HAP-1 (cell line): ENCODE data around the gene OR4D10.
"Not testable (repeated sequence)": the region's sequence is repeated elsewhere in the genome, so short reads cannot be mapped to it uniquely, and the experiment has no call there.

ENCODE experiments used
- DNase-seq, 2 experiments: peaks; one replicate each; pipeline ENCODE4 v3.0.0-alpha.2; 2016 to 2020; ENCODE audit warnings: low spot score in 2 of 2
- H3K27me3 ChIP-seq: fragments of 250-450 bp; sonication (Bioruptor Pico); 2 replicates; pipeline ENCODE4 v1.5.1; 2020; ENCODE audit warnings: low read depth, mild to moderate bottlenecking, moderate library complexity
- H3K36me3 ChIP-seq: fragments of 250-450 bp; sonication (Bioruptor Pico); replicated peaks from 2 replicates; pipeline ENCODE4 v1.5.1; 2020; ENCODE audit warnings: mild to moderate bottlenecking
- H3K4me1 ChIP-seq: fragments of 250-450 bp; sonication (Bioruptor Pico); 2 replicates; pipeline ENCODE4 v1.5.1; 2020; ENCODE audit warnings: mild to moderate bottlenecking
- H3K4me3 ChIP-seq: fragments of 250-450 bp; sonication (Bioruptor Pico); 2 replicates; pipeline ENCODE4 v1.5.1; 2020; ENCODE audit warnings: mild to moderate bottlenecking, moderate library complexity
- H3K9me3 ChIP-seq: fragments of 250-450 bp; sonication (Bioruptor Pico); 2 replicates; pipeline ENCODE4 v1.5.1; 2020; ENCODE audit warnings: mild to moderate bottlenecking, moderate library complexity
- in situ Hi-C: fragments of 300-500 bp; cut with MboI; formaldehyde crosslinking; loops from 3 replicates; pipeline ENCODE4 v1.14.3; 2020; ENCODE audit warnings: low sequenced_read_pairs, inconsistent platforms, mixed read lengths

OR4D10 gene

DNA sequence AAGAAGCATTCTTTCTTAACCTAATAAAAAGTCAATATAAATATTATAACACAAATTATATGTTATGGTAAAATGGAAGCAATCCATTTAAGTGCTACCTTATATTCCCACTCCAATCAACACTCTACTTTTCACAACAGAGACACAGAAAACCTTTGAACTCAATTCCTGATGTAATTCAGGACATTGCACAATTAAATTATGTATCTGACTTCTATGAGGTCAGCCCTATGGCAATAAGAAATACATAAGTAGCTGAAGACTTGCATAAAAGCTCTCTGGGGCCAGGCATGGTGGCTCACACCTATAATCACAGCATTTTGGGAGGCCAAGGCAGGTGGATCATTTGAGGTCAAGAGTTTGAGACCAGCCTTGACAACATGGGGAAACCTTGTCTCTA is 6.8 kb downstream of the OR4D10 start:
- Histone ChIP-seq H3K36me3 (no peaks in the 10 kb centered on the region), H3K27me3 (peaks cover 3% of the 10 kb centered on the region; the same call in 1 of the 2 replicates), H3K4me3 (no peak overlapping the region), H3K4me1 (no peaks in the 10 kb centered on the region), H3K9me3 (no peaks in the 10 kb centered on the region)
- in situ Hi-C loops, result no loop called here
- no peak for DNase-seq

DNA sequence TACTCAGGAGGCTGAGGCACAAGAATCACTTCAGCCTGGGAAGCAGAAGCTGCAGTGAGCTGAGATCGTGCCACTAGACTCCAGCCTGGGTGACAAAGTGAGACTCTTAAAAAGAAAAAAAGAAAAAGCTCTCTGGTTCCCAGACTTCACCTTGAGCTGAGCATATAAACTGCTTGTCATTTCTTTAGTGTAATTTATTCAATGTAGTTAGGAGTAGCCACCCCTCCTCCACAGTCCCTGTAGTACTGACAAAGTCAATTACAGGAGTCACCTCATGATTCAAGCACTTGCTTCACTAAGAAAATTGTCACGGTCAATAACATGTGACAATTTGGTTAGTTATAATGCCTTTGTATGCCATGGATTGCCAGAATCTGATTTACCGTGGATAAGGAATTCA is 7.2 kb downstream of the OR4D10 start:
- DNase-seq, result no peak
- Histone ChIP-seq H3K27me3 (peaks cover 3% of the 10 kb centered on the region; the same call in 1 of the 2 replicates), H3K36me3 (no peaks in the 10 kb centered on the region), H3K4me1 (no peaks in the 10 kb centered on the region), H3K4me3 (no peak overlapping the region), H3K9me3 (no peaks in the 10 kb centered on the region)
- in situ Hi-C loops, result no loop called here

DNA sequence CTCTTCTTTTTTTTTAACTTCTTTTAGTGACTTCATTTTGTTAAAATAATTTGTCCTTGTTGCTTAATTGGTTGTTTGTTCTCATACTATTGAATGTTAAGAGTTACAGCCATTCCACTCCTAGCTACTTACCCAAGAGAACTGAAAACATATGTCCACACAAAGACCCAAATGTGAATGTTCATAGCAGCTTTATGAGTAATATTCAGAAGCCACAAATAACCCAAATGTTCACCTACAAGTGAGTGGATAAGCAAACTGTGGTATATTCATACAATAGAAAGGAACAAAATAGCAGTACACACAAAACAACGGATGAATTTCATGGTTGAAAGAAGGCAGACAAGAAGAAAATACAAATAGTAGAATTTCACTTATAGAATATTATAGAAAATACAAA is 28.8 kb downstream of the OR4D10 start:
- no peaks in the 10 kb centered on the region for H3K9me3 ChIP-seq
- H3K4me3 ChIP-seq, result no peak overlapping the region
- H3K36me3 ChIP-seq, result no peaks in the 10 kb centered on the region
- H3K4me1 ChIP-seq, result no peaks in the 10 kb centered on the region
- H3K27me3 ChIP-seq, result peaks cover 7% of the 10 kb centered on the region; the same call in 1 of the 2 replicates
- DNase-seq, result no peak
- in situ Hi-C loops, result no loop called here

DNA sequence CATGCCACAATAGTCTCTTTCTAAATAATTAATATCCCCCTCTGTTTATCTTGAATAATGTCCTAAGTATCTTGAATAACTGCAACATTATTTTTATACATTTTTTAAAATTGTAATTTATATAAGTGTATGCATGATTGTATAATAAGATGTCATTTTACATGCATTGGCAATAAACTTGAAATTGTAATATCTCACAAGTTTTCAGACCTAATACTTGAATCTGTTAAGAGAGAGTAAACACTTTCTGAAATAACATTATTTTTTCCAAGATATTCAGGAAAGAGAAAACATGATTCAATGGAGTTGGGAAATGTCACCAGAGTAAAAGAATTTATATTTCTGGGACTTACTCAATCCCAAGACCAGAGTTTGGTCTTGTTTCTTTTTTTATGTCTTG is 30.2 kb downstream of the OR4D10 start, which contains the start of gene OR4D11:
TSS of gene OR4D11 (plus strand) at position 301 of the 400 bp plus-strand sequence. CDS start at position 301, 0 bp downstream.
- Histone ChIP-seq H3K9me3 (no peaks in the 10 kb centered on the region), H3K4me1 (no peaks in the 10 kb centered on the region), H3K36me3 (no peaks in the 10 kb centered on the region), H3K4me3 (no peak within 1 kb of the TSS), H3K27me3 (peaks cover 4% of the 10 kb centered on the region; the same call in 1 of the 2 replicates)
- no peak for DNase-seq
- in situ Hi-C loops, result no loop called here

DNA sequence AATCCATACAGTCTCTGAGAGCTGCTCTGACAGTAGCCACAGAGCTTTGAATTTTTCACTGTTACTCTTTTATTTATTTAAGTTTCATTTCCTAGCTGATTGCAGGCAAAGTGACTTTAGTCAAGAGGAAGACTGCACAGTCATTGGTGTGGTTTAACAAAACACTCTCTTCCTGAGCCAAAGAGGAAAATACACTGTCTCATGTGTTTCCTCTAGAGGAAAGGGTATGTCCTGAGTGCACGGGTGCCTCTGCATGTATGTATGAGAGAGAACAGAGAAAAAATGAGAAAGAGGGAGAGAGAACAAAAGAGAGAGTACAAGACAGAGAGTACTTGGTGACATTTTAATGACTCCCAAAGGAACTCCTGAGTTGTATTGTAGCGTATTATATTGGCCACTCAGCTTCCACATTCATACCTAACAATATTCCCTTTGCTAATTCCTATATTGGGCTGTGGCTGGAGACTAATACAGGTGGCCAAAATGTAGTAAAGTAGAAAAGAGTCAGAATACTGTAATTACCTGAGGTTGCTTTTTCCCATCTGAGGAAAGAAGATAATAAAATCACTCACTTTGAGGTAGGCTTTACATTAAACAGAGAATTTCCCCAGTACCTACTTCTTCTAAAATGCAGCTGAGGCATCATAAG is 38.0 kb downstream of the OR4D10 start, which contains the start of gene OR4D9:
TSS of gene OR4D9 (plus strand) at position 599 of the 649 bp plus-strand sequence. CDS start 3,374 bp downstream, outside the sequence.
- H3K9me3 ChIP-seq, result no peaks in the 10 kb centered on the region
- no peak within 1 kb of the TSS for H3K4me3 ChIP-seq
- H3K27me3 ChIP-seq, result peaks cover 3% of the 10 kb centered on the region; the same call in 1 of the 2 replicates
- DNase-seq, result peak in 1 of 2 experiments; percentile 28
- no peaks in the 10 kb centered on the region for H3K4me1 ChIP-seq
- in situ Hi-C loops, result no loop called here
- no peaks in the 10 kb centered on the region for H3K36me3 ChIP-seq

DNA sequence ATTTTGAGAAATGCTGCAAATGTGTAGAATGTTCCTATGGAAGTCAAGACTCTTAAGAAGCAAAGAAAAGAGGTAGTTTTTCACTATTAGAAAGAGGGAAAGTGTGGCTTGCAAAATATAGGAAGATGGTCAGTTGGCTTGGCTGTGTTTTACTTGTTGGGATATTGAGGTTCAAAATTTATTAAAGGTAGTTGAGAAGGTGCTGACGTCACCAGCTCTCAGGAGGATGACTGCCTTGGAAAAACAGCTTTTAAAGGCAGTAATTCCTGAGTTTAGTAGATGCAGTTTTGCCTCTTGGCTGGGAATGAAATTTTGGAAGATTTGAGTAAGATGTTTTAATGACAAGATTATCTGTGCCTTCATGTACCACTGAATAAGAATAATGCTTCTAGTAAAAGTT is 38.6 kb downstream of the OR4D10 start:
- no peak overlapping the region for H3K4me3 ChIP-seq
- in situ Hi-C loops, result no loop called here
- H3K4me1 ChIP-seq, result no peaks in the 10 kb centered on the region
- H3K36me3 ChIP-seq, result no peaks in the 10 kb centered on the region
- H3K27me3 ChIP-seq, result peaks cover 3% of the 10 kb centered on the region; the same call in 1 of the 2 replicates
- no peaks in the 10 kb centered on the region for H3K9me3 ChIP-seq
- DNase-seq, result no peak

DNA sequence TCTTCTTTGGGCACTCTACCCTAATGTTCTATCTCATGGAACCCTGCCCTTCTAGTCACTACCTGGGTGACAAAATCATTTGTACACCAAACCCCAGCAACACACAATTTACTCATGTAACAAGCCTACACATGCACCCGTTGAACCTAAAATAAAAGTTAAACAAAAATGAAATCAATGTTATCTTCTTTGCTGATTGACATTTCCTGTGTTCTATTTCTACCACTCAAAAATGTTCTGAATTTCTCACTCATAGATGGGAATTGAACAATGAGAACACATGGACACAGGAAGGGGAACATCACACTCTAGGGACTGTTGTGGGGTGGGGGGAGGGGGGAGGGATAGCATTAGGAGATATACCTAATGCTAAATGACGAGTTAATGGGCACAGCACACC is 47.0 kb downstream of the OR4D10 start:
- in situ Hi-C loops, H3K4me3 ChIP-seq, H3K27me3 ChIP-seq, DNase-seq, H3K36me3 ChIP-seq, H3K9me3 ChIP-seq, H3K4me1 ChIP-seq: not testable (repeated sequence)

DNA sequence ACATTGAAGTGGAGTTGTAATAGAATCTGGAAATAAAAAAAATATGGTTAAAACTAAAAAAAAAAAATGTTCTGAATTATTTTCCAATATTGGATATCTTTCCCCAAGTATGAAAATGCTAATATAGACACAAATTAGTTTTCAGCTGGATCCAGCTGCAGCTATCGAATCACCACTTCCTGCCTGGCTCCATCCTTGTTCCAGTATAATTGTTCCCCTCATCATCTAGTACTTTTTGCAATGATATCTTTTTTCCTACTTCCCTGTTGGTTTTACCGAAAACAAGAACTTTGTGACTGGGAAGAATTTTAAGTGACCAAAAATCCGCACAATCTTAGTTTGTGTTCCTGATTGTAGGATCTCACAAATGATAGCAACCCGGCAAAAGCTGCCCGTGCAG is 47.6 kb downstream of the OR4D10 start:
- no peak for DNase-seq
- H3K27me3 ChIP-seq, result 0 out of 2 replicates have a peak, but pooled peaks cover 3% of the 10 kb centered on the region
- H3K36me3 ChIP-seq, result no peaks in the 10 kb centered on the region
- no peaks in the 10 kb centered on the region for H3K4me1 ChIP-seq
- no peaks in the 10 kb centered on the region for H3K9me3 ChIP-seq
- in situ Hi-C loops, result no loop called here
- no peak overlapping the region for H3K4me3 ChIP-seq

DNA sequence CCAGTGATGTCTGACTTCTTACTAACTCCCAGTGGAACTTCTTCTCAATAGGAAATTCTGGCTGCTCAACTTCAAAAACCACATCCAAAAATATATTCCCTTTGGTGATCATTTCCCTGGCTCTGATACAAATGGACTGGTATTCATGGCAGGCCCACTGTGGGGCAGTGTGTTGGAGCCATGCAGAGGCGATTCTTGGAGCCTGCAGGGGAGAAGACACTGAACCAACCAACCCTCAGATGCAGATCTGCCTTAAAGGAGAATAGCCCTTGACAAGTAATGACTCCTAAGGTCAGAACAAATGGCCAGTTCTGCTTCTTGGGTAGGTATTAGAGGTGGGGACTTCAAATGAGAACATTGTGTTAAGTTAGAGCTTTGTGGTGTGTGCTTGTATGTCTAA is 50.4 kb downstream of the OR4D10 start:
- no peak overlapping the region for H3K4me3 ChIP-seq
- in situ Hi-C loops, result no loop called here
- H3K9me3 ChIP-seq, result no peaks in the 10 kb centered on the region
- no peaks in the 10 kb centered on the region for H3K36me3 ChIP-seq
- 0 out of 2 replicates have a peak, but pooled peaks cover 3% of the 10 kb centered on the region for H3K27me3 ChIP-seq
- DNase-seq, result no peak
- H3K4me1 ChIP-seq, result no peaks in the 10 kb centered on the region

DNA sequence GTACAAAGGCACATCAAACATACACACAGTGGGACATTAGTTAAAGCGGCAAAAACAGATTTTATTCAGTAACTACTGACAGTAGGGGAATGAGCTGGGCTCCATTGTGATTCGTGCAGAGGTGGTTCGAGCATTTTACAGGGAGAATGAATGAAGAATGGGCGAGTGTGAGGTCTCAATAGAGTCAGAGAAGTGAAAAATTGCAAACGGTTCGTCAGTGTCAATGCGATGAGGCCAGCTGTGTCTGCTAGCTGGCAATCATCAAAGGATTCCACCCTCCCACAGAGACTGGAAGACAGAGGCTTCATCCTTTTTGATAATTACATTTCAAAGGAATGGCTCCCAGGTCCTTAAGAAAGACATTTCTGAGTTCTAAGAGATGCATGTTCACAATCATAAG is 55.6 kb downstream of the OR4D10 start:
- no peaks in the 10 kb centered on the region for H3K9me3 ChIP-seq
- no peak for DNase-seq
- 0 out of 2 replicates have a peak, but pooled peaks cover 3% of the 10 kb centered on the region for H3K27me3 ChIP-seq
- H3K36me3 ChIP-seq, result no peaks in the 10 kb centered on the region
- H3K4me1 ChIP-seq, result no peaks in the 10 kb centered on the region
- no peak overlapping the region for H3K4me3 ChIP-seq
- in situ Hi-C loops, result no loop called here
